ENCODE measurements around the gene ANKS1B.
A peak's percentile ranks its signal among the peaks of the same experiment; 100 is the strongest.

Gene ANKS1B

GRCh38 chr12:98750511-98750910, 1234.2 kb downstream of the ANKS1B start:
- no peaks in the 10 kb centered on the region for H3K36me3 ChIP-seq (ENCODE audit: control insufficient read depth, insufficient read depth, low read length)
- no peaks in the 10 kb centered on the region for H3K79me2 ChIP-seq
- H3K4me2 ChIP-seq (ENCODE audit: low read length), result no peak overlapping the region
- no peaks in the 10 kb centered on the region for H3K9me3 ChIP-seq (ENCODE audit: control insufficient read depth, low read length)
- peaks cover 3% of the 10 kb centered on the region for H3K4me1 ChIP-seq
- no peak for TF ChIP-seq CTCF (IDR thresholded peaks at IDR 0.05)
- no peak overlapping the region for H2AFZ ChIP-seq
- no peak overlapping the region for H3K27ac ChIP-seq
- no peaks in the 10 kb centered on the region for H3K27me3 ChIP-seq (ENCODE audit: control insufficient read depth, insufficient read depth, low read length)
- no peak overlapping the region for H3K9ac ChIP-seq
- H3K4me3 ChIP-seq (ENCODE audit: low read depth, low read length), result no peak overlapping the region

- peaks cover 5% of the 10 kb centered on the region for H3K4me1 ChIP-seq
- no peaks in the 10 kb centered on the region for H3K9me3 ChIP-seq (ENCODE audit: control insufficient read depth, low read length)
- H3K4me3 ChIP-seq (ENCODE audit: low read depth, low read length), result no peak overlapping the region
- H3K79me2 ChIP-seq, result no peaks in the 10 kb centered on the region
- no peaks in the 10 kb centered on the region for H3K27me3 ChIP-seq (ENCODE audit: control insufficient read depth, insufficient read depth, low read length)
- no peak overlapping the region for H3K4me2 ChIP-seq (ENCODE audit: low read length)
- H3K9ac ChIP-seq, result no peak overlapping the region
- no peak overlapping the region for H2AFZ ChIP-seq
- no peaks in the 10 kb centered on the region for H3K36me3 ChIP-seq (ENCODE audit: control insufficient read depth, insufficient read depth, low read length)
- no peak for TF ChIP-seq CTCF (IDR thresholded peaks at IDR 0.05)
- H3K27ac ChIP-seq, result no peak overlapping the region
These were observed 1236.3 kb downstream of the ANKS1B start for GRCh38 chr12:98748463-98748862.

DNA sequence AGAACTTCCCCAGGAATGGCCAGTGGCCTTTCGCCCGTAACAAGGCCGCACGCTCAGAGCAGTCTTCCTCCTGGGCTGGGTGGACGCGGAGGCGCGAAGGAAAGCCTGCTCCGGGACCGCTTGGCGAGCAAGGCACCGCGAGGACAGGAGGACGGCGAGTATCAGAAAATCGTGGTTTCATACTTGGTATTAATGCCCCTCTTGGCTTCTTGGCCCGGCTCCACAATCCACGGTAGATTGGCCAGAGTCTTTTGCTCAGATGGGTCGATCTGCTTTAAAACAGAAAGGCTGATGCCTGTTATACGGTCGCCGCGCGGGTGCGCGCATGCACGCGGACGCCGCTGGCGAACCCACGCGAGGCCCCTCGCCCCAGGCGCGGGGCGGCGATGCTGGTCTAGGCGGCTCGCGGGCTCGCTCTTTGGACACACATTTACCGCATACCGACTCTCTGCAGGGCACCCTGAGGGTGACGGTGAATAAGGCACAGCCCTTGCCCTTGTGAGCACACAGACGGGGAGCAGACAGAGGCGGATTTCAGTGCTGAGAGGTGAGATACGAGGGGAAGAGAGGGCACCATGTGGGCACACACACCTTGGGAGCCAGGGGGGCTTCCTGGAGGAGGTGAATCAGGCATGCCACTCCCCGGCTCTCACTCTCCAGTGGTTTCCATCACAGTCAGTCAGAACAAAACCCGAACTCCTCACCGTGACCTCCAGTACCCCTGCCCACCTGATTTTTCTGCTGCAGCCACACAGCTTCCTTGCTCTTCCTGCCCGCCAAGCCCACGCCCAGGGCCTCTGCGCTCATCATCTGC, 1239.0 kb downstream of the ANKS1B start:
- no peak overlapping the region for H3K9ac ChIP-seq
- H3K4me1 ChIP-seq, result peaks cover 11% of the 10 kb centered on the region
- H3K27me3 ChIP-seq (ENCODE audit: control insufficient read depth, insufficient read depth, low read length), result no peaks in the 10 kb centered on the region
- H3K9me3 ChIP-seq (ENCODE audit: control insufficient read depth, low read length), result no peaks in the 10 kb centered on the region
- H3K79me2 ChIP-seq, result no peaks in the 10 kb centered on the region
- TF ChIP-seq CTCF (IDR thresholded peaks at IDR 0.05), result no peak
- peak overlapping the region; percentile 41 for H3K4me2 ChIP-seq (ENCODE audit: low read length)
- H3K36me3 ChIP-seq (ENCODE audit: control insufficient read depth, insufficient read depth, low read length), result no peaks in the 10 kb centered on the region
- peak overlapping the region; percentile 93 for H2AFZ ChIP-seq
- H3K4me3 ChIP-seq (ENCODE audit: low read depth, low read length), result peak overlapping the region; percentile 45
- H3K27ac ChIP-seq, result peak overlapping the region; percentile 2

GRCh38 chr12:98744680-98745079, 1240.1 kb downstream of the ANKS1B start:
- TF ChIP-seq CTCF (IDR thresholded peaks at IDR 0.05), result no peak
- no peak overlapping the region for H2AFZ ChIP-seq
- peaks cover 11% of the 10 kb centered on the region for H3K4me1 ChIP-seq
- H3K4me2 ChIP-seq (ENCODE audit: low read length), result no peak overlapping the region
- no peak overlapping the region for H3K4me3 ChIP-seq (ENCODE audit: low read depth, low read length)
- no peaks in the 10 kb centered on the region for H3K27me3 ChIP-seq (ENCODE audit: control insufficient read depth, insufficient read depth, low read length)
- H3K79me2 ChIP-seq, result no peaks in the 10 kb centered on the region
- no peaks in the 10 kb centered on the region for H3K36me3 ChIP-seq (ENCODE audit: control insufficient read depth, insufficient read depth, low read length)
- no peak overlapping the region for H3K27ac ChIP-seq
- no peaks in the 10 kb centered on the region for H3K9me3 ChIP-seq (ENCODE audit: control insufficient read depth, low read length)
- no peak overlapping the region for H3K9ac ChIP-seq

Measured in parathyroid adenoma (tissue), 2 donors.